Dedifferentiated amniotic fluid mesenchymal stem cell (primary cell): ENCODE measurements around the gene PARP11.

ENCODE experiments used
- DNase-seq: peaks from one replicate; pipeline ENCODE4 v3.0.0-alpha.2; 2016; ENCODE audit errors: extremely low spot score

Gene PARP11

GRCh38 chr12:3770891-3771290 is 102.3 kb downstream of the PARP11 start:
- peak; percentile 25 for DNase-seq

- no peak for DNase-seq
Measured at GRCh38 chr12:3768911-3769447, 104.2 kb downstream of the PARP11 start.

- DNase-seq = no peak
Measured at GRCh38 chr12:3761116-3761735, 112.0 kb downstream of the PARP11 start.

GRCh38 chr12:3759878-3760277 is 113.3 kb downstream of the PARP11 start:
- no peak for DNase-seq
